BJ (cell line): ENCODE measurements around the gene GPC6. TPM values are rescaled to one million over a fixed set of nuclear protein-coding genes. Genes with fewer than 3 reads are reported as not detected.

Experiments
- CTCF ChIA-PET: fragments of 350-600 bp; formaldehyde crosslinking; extraction: SDS; loops from one replicate; lab custom pipeline; 2021; ENCODE audit warnings: antibody characterized with exemption, inconsistent platforms; lab: Yijun Ruan, JAX
- POLR2A ChIA-PET: fragments of 300-600 bp; sonication (Branson Sonifier 250); formaldehyde crosslinking; extraction: SDS; loops from one replicate; lab custom pipeline; 2021; ENCODE audit warnings: antibody characterized with exemption; lab: Charles Lee
- DNase-seq: peaks from one replicate; pipeline ENCODE4 v3.0.0-alpha.2; 2011; ENCODE audit warnings: low read depth
- H3K27me3 ChIP-seq: 2 replicates; pipeline ENCODE4 v1.6.0; 2011; ENCODE audit warnings: low read length; ENCODE audit not compliant: control insufficient read depth, insufficient read depth
- H3K36me3 ChIP-seq: 2 replicates; pipeline ENCODE4 v1.5.1; 2011; ENCODE audit warnings: low read length; ENCODE audit not compliant: control insufficient read depth, insufficient read depth
- H3K4me3 ChIP-seq: 2 replicates; pipeline ENCODE4 v1.5.1; 2011; ENCODE audit warnings: low read depth, mild to moderate bottlenecking, control low read depth, low read length
- polyA plus RNA-seq: library from polyadenylated mRNA; depleted of rRNA; stranded (reverse); fragments of >200 nt; gene quantifications from 2 replicates; pipeline ENCODE4 v1.2.3, GENCODE V29; 2011
- TF ChIP-seq, protein P1 (sequence below): IDR thresholded peaks from 2 replicates; pipeline ENCODE4 v1.5.1; 2011; ENCODE audit warnings: low read depth, mild to moderate bottlenecking, control low read depth, inconsistent platforms, low read length, moderate library complexity; ENCODE audit not compliant: insufficient read depth

Gene GPC6
- polyA plus RNA-seq, 1 experiment, result 23.0 TPM

DNA sequence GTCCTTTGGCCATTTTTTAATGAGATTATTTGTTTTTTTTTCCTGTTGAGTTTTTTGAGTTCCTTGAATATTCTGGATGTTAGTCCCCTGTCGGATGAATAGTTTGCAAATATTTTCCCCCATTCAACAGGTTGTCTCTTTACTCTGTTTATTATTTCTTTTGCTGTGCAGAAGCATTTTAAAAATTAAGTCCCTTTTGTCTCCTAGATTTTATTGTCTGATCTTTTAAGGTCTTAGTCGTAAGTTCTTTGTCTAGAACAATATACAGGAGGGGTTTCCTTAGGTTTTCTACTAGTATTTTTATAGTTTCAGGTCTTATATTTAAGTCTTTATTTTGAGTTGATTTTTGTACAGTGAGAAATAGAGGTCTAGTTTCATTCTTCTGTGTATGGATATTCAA, 284.4 kb downstream of the GPC6 start:
- H3K27me3 ChIP-seq, result no peaks in the 10 kb centered on the region
- ChIA-PET POLR2A (no interaction called here), CTCF (no interaction called here)
- H3K4me3 ChIP-seq, result no peak overlapping the region
- TF ChIP-seq, protein P1, sequence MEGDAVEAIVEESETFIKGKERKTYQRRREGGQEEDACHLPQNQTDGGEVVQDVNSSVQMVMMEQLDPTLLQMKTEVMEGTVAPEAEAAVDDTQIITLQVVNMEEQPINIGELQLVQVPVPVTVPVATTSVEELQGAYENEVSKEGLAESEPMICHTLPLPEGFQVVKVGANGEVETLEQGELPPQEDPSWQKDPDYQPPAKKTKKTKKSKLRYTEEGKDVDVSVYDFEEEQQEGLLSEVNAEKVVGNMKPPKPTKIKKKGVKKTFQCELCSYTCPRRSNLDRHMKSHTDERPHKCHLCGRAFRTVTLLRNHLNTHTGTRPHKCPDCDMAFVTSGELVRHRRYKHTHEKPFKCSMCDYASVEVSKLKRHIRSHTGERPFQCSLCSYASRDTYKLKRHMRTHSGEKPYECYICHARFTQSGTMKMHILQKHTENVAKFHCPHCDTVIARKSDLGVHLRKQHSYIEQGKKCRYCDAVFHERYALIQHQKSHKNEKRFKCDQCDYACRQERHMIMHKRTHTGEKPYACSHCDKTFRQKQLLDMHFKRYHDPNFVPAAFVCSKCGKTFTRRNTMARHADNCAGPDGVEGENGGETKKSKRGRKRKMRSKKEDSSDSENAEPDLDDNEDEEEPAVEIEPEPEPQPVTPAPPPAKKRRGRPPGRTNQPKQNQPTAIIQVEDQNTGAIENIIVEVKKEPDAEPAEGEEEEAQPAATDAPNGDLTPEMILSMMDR, result no peak
- no peaks in the 10 kb centered on the region for H3K36me3 ChIP-seq
- DNase-seq, result no peak

DNA sequence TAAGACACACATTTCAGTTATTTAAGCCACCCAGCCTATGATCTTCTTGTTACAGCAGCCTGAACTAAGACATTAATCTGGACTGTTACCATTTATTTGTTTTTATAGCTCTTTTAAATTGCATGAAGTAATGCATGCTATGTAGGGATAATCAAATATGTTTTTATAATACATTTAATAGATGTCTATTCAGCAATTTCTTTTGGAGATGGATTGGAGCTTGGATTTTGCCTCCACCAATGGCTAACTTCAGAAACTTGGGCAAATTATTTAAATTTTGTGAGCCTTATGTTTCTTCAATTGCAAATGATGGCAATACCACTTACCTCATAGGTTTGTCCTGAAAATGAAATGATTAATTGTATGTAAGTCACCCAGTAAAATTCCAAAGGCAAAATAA, 288.7 kb downstream of the GPC6 start:
- DNase-seq, result no peak
- TF ChIP-seq, protein P1, result no peak
- CTCF ChIA-PET, result no interaction called here
- no peaks in the 10 kb centered on the region for H3K27me3 ChIP-seq
- POLR2A ChIA-PET, result no interaction called here
- no peaks in the 10 kb centered on the region for H3K36me3 ChIP-seq
- H3K4me3 ChIP-seq, result no peak overlapping the region

DNA sequence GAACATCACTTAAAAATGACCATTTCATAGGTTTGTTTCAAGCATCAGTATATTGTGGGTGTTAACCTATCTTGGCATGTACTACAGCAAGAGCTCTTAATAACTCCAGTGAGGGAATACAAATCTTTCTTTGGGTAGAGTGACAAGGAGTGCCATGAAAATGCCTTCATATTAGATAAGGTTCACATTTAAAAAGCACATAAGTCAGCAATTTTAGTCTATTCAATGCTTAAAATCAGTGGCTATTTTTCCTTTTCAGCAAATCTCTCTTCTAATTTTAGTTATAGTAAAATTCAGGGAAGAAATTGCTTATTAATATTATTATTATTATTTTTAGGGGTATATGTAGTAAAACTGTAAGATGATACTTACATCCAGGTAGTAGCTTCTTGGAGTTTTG, 291.1 kb downstream of the GPC6 start:
- ChIA-PET POLR2A (no interaction called here), CTCF (no interaction called here)
- no peak overlapping the region for H3K4me3 ChIP-seq
- DNase-seq, result no peak
- H3K27me3 ChIP-seq, result no peaks in the 10 kb centered on the region
- TF ChIP-seq, protein P1, result no peak
- no peaks in the 10 kb centered on the region for H3K36me3 ChIP-seq

DNA sequence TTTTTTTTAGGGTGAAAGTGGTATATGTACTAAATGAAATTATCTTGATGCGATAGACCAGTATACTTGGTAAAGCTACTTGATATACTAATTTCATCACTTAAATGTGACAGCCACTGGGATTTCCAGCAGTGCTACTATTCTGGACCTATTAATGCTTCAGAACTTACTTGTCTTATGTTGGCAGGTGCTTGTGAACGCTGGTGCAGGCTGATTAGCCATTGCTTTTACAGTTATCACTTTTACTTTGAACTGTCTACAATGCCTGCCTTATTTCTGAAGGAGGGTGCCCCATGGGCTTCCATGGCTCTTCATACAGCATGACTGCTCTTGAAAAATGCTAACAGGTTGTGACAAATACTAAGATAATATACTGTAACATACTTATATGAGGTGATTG, 294.7 kb downstream of the GPC6 start:
- Histone ChIP-seq H3K4me3 (no peak overlapping the region), H3K27me3 (no peaks in the 10 kb centered on the region), H3K36me3 (no peaks in the 10 kb centered on the region)
- DNase-seq, result no peak
- POLR2A ChIA-PET, result no interaction called here
- CTCF ChIA-PET, result no interaction called here
- TF ChIP-seq, protein P1, result no peak

DNA sequence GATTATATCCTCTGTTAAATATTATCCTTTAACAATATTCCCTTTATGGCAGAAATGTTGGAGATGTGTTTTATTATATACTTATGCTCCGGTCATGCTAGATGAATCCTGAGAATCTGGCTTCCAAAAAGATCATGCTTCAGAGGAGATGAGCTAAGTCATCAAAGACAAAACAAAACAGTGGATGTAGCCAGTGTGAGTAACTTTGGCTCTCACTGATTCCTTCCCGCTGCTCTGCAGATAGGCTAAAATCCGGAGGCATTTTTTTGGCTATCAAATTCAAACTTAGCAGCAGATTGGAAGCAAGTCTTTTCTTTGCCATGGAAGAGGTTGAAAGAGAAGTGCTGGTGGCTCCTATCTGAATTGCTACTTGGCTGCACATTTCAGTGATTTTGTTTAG, 295.9 kb downstream of the GPC6 start:
- Histone ChIP-seq H3K4me3 (no peak overlapping the region), H3K36me3 (no peaks in the 10 kb centered on the region), H3K27me3 (no peaks in the 10 kb centered on the region)
- no peak for DNase-seq
- ChIA-PET CTCF (no interaction called here), POLR2A (no interaction called here)
- TF ChIP-seq, protein P1, result no peak
